HepG2 (cell line): ENCODE data around the gene TGFBR1. TPM values are rescaled to one million over a fixed set of nuclear protein-coding genes. Genes with fewer than 3 reads are reported as not detected.

Experiments used
- ARNT2 ChIP-seq: sonication (generic); formaldehyde crosslinking; IDR thresholded peaks from 2 replicates; pipeline ENCODE4 v1.8.0; 2022; ENCODE audit warnings: mild to moderate bottlenecking, low read depth, missing genetic modification reagents, moderate library complexity
- CC2D1A ChIP-seq: sonication (generic); formaldehyde crosslinking; IDR thresholded peaks from 2 replicates; pipeline ENCODE4 v1.8.1; 2023; ENCODE audit warnings: mild to moderate bottlenecking, missing genetic modification reagents
- ELF1 ChIP-seq: sonication (generic); formaldehyde crosslinking; IDR thresholded peaks from 2 replicates; pipeline ENCODE4 v1.4.0; 2020; ENCODE audit warnings: missing genetic modification reagents
- KLF13 ChIP-seq: sonication (generic); formaldehyde crosslinking; IDR thresholded peaks from 2 replicates; pipeline ENCODE4 v1.4.0; 2020; ENCODE audit warnings: mild to moderate bottlenecking, missing genetic modification reagents
- MBNL3 ChIP-seq: fragments of 250-450 bp; sonication (Bioruptor Pico); conservative IDR thresholded peaks from 2 replicates; pipeline ENCODE4 v1.8.0; 2022; ENCODE audit warnings: mild to moderate bottlenecking, inconsistent platforms
- MEIS2 ChIP-seq: sonication (generic); formaldehyde crosslinking; IDR thresholded peaks from 2 replicates; pipeline ENCODE4 v1.9.0; 2021; ENCODE audit warnings: mild to moderate bottlenecking, missing genetic modification reagents
- SP4 ChIP-seq: sonication (generic); formaldehyde crosslinking; IDR thresholded peaks from 2 replicates; pipeline ENCODE4 v1.8.1; 2023; ENCODE audit warnings: mild to moderate bottlenecking, missing genetic modification reagents
- TCF7 ChIP-seq: sonication (generic); IDR thresholded peaks from 2 replicates; pipeline ENCODE4 v1.6.1; 2016; ENCODE audit warnings: antibody characterized with exemption, low read depth
- ZFP37 ChIP-seq: sonication (generic); formaldehyde crosslinking; IDR thresholded peaks from 2 replicates; pipeline ENCODE4 v1.4.0; 2020; ENCODE audit warnings: missing genetic modification reagents, borderline replicate concordance
- ZNF264 ChIP-seq: sonication (generic); formaldehyde crosslinking; IDR thresholded peaks from 2 replicates; pipeline ENCODE4 v1.4.0; 2020; ENCODE audit warnings: missing genetic modification reagents
- ZNF501 ChIP-seq: sonication (generic); formaldehyde crosslinking; IDR thresholded peaks from 2 replicates; pipeline ENCODE4 v1.5.1; 2020; ENCODE audit warnings: mild to moderate bottlenecking, moderate library complexity, missing genetic modification reagents
- ZNF564 ChIP-seq: sonication (generic); formaldehyde crosslinking; IDR thresholded peaks from 2 replicates; pipeline ENCODE4 v1.8.1; 2023; ENCODE audit warnings: mild to moderate bottlenecking, missing genetic modification reagents
- ZNF570 ChIP-seq: sonication (generic); formaldehyde crosslinking; IDR thresholded peaks from 2 replicates; pipeline ENCODE4 v1.4.0; 2020; ENCODE audit warnings: mild to moderate bottlenecking, missing genetic modification reagents, borderline replicate concordance
- ZNF607 ChIP-seq: sonication (generic); formaldehyde crosslinking; IDR thresholded peaks from 2 replicates; pipeline ENCODE4 v1.5.1; 2020; ENCODE audit warnings: missing genetic modification reagents, mild to moderate bottlenecking, borderline replicate concordance
- ZNF672 ChIP-seq: sonication (generic); formaldehyde crosslinking; IDR thresholded peaks from 2 replicates; pipeline ENCODE4 v1.8.1; 2022; ENCODE audit warnings: missing genetic modification reagents
- polyA plus RNA-seq, 8 experiments: library from polyadenylated mRNA; depleted of rRNA in 3 of 8; stranded (reverse) in 7 of 8; unstranded in 1 of 8; fragments of >200 nt; fragmentation: Illumina TruSeq in 4 of 8; extraction: Trizol in 4 of 8; gene quantifications; 2 replicates each; pipeline versions ENCODE4 v1.2.1 to v1.2.3, GENCODE V29; 2011 to 2016; ENCODE audit warnings: low read depth in 4 of 8, missing spikeins in 1 of 8, mixed read lengths in 1 of 8; ENCODE audit not compliant: insufficient read depth in 1 of 8
- total RNA-seq, 5 experiments: library from RNA; depleted of rRNA; stranded (reverse); fragments of >200 nt; fragmentation: Illumina TruSeq; extraction: Trizol; gene quantifications; 2 replicates each; pipeline ENCODE4 v1.2.3, GENCODE V29; 2016; ENCODE audit warnings: low read depth in 1 of 5
- TF ChIP-seq, protein P1 (sequence below): sonication (generic); formaldehyde crosslinking; IDR thresholded peaks from 2 replicates; pipeline ENCODE4 v1.5.1; 2020; ENCODE audit warnings: mild to moderate bottlenecking, missing genetic modification reagents, moderate library complexity
- TF ChIP-seq, protein P2 (sequence below): sonication (generic); formaldehyde crosslinking; IDR thresholded peaks from 2 replicates; pipeline ENCODE4 v1.4.0; 2020; ENCODE audit warnings: mild to moderate bottlenecking, missing genetic modification reagents, borderline replicate concordance

The TGFBR1 gene
- total and polyA plus RNA-seq, 2 of the 13 experiments (the other 11 are each of a cell fraction or from before 2014, with no cell fraction given) = 16.8 to 23.9 TPM

DNA sequence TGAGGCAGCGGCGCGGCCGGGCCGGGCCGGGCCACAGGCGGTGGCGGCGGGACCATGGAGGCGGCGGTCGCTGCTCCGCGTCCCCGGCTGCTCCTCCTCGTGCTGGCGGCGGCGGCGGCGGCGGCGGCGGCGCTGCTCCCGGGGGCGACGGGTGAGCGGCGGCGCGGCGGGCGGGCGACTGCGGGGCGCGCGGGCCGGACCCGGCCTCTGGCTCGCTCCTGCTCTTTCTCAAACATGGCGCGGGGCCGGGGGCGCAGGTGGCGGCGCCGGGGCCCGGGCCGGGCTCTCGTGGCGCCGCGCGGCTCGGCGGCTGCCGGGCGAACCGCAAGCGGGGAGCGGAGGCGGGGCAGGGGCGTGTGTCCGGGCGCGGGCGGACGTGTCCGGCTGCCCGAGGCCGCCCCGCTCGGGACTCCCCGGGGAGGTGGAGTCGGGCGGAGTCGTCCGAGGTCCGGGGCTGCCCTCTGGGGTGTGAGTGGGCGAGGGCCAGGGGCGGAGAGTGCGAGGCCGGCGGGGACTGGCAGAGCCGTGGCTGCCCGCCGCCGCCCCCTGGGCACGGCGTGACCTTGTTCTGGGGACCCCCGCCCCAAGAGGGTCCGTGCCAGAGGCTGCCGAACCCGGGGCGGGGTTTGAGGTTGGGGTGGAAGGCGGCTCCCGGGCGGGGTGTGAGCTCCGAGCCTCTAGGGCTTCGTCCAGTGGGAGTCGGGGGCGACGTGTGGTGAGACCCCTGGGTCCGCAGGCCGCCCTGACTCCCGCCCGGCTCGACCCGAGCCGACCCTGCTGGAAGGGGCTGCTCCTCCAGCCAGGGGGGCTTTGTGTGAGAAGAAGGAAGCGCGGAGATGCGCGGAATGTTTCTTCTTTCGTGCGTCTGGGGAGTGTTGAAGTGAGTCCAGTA is 485 bp downstream of the TGFBR1 start (continued):
- TF ChIP-seq, protein P1, sequence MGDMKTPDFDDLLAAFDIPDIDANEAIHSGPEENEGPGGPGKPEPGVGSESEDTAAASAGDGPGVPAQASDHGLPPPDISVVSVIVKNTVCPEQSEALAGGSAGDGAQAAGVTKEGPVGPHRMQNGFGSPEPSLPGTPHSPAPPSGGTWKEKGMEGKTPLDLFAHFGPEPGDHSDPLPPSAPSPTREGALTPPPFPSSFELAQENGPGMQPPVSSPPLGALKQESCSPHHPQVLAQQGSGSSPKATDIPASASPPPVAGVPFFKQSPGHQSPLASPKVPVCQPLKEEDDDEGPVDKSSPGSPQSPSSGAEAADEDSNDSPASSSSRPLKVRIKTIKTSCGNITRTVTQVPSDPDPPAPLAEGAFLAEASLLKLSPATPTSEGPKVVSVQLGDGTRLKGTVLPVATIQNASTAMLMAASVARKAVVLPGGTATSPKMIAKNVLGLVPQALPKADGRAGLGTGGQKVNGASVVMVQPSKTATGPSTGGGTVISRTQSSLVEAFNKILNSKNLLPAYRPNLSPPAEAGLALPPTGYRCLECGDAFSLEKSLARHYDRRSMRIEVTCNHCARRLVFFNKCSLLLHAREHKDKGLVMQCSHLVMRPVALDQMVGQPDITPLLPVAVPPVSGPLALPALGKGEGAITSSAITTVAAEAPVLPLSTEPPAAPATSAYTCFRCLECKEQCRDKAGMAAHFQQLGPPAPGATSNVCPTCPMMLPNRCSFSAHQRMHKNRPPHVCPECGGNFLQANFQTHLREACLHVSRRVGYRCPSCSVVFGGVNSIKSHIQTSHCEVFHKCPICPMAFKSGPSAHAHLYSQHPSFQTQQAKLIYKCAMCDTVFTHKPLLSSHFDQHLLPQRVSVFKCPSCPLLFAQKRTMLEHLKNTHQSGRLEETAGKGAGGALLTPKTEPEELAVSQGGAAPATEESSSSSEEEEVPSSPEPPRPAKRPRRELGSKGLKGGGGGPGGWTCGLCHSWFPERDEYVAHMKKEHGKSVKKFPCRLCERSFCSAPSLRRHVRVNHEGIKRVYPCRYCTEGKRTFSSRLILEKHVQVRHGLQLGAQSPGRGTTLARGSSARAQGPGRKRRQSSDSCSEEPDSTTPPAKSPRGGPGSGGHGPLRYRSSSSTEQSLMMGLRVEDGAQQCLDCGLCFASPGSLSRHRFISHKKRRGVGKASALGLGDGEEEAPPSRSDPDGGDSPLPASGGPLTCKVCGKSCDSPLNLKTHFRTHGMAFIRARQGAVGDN (CRISPR knock-in tag) = peak; percentile 67
- no peak for TF ChIP-seq ARNT2 (CRISPR knock-in tag)
- TF ChIP-seq CC2D1A (CRISPR knock-in tag) = no peak
- no peak for TF ChIP-seq ZFP37 (CRISPR knock-in tag)
- no peak for TF ChIP-seq KLF13
- no peak for TF ChIP-seq SP4 (CRISPR knock-in tag)
- no peak for TF ChIP-seq TCF7
- TF ChIP-seq, protein P2, sequence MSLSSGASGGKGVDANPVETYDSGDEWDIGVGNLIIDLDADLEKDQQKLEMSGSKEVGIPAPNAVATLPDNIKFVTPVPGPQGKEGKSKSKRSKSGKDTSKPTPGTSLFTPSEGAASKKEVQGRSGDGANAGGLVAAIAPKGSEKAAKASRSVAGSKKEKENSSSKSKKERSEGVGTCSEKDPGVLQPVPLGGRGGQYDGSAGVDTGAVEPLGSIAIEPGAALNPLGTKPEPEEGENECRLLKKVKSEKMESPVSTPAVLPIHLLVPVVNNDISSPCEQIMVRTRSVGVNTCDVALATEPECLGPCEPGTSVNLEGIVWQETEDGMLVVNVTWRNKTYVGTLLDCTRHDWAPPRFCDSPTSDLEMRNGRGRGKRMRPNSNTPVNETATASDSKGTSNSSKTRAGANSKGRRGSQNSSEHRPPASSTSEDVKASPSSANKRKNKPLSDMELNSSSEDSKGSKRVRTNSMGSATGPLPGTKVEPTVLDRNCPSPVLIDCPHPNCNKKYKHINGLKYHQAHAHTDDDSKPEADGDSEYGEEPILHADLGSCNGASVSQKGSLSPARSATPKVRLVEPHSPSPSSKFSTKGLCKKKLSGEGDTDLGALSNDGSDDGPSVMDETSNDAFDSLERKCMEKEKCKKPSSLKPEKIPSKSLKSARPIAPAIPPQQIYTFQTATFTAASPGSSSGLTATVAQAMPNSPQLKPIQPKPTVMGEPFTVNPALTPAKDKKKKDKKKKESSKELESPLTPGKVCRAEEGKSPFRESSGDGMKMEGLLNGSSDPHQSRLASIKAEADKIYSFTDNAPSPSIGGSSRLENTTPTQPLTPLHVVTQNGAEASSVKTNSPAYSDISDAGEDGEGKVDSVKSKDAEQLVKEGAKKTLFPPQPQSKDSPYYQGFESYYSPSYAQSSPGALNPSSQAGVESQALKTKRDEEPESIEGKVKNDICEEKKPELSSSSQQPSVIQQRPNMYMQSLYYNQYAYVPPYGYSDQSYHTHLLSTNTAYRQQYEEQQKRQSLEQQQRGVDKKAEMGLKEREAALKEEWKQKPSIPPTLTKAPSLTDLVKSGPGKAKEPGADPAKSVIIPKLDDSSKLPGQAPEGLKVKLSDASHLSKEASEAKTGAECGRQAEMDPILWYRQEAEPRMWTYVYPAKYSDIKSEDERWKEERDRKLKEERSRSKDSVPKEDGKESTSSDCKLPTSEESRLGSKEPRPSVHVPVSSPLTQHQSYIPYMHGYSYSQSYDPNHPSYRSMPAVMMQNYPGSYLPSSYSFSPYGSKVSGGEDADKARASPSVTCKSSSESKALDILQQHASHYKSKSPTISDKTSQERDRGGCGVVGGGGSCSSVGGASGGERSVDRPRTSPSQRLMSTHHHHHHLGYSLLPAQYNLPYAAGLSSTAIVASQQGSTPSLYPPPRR (CRISPR knock-in tag) = no peak
- no peak for TF ChIP-seq ZNF264 (CRISPR knock-in tag)
- no peak for TF ChIP-seq ZNF501
- TF ChIP-seq MEIS2 = no peak
- TF ChIP-seq ZNF564 (CRISPR knock-in tag) = no peak; the same call in 1 of the 2 replicates
- no peak for TF ChIP-seq ZNF672 (CRISPR knock-in tag)
- no peak for TF ChIP-seq ELF1 (CRISPR knock-in tag)
- no peak for TF ChIP-seq MBNL3
- no peak for TF ChIP-seq ZNF570
- 0 out of 2 replicates have a peak, but pooled peaks have one; percentile 37 for TF ChIP-seq ZNF607 (CRISPR knock-in tag)
